Mucosa of rectum (tissue), 2 donors: ENCODE measurements around the gene MED17.

Source experiments
- H3K27ac ChIP-seq, 2 donors: one replicate each; pipeline ENCODE4 v1.7.0; 2013; ENCODE audit warnings: inconsistent platforms in 2 of 2, low read depth in 2 of 2, low read length in 2 of 2
- H3K27me3 ChIP-seq, 2 donors: one replicate each; pipeline ENCODE4 v1.7.0; 2013; ENCODE audit warnings: low read length in 2 of 2; ENCODE audit not compliant: control insufficient read depth in 2 of 2, insufficient read depth in 2 of 2
- H3K36me3 ChIP-seq, 2 donors: one replicate each; pipeline ENCODE4 v1.7.0; 2013; ENCODE audit warnings: low read length in 2 of 2; ENCODE audit not compliant: control insufficient read depth in 2 of 2, insufficient read depth in 2 of 2
- H3K4me1 ChIP-seq, 2 donors: one replicate each; pipeline ENCODE4 v1.7.0; 2013; ENCODE audit warnings: low read length in 2 of 2, mild to moderate bottlenecking in 1 of 2; ENCODE audit not compliant: control insufficient read depth in 2 of 2, insufficient read depth in 2 of 2
- H3K4me3 ChIP-seq, 2 donors: one replicate each; pipeline ENCODE4 v1.7.0; 2013; ENCODE audit warnings: low read length in 2 of 2
- H3K9ac ChIP-seq, 2 donors: one replicate each; pipeline ENCODE4 v1.7.0; 2013; ENCODE audit warnings: low read length in 2 of 2, low read depth in 1 of 2, mild to moderate bottlenecking in 1 of 2
- H3K9me3 ChIP-seq, 2 donors: one replicate each; pipeline ENCODE4 v1.7.0; 2013; ENCODE audit warnings: low read length in 2 of 2; ENCODE audit not compliant: control insufficient read depth in 2 of 2
- donor health status: healthy.
- donor health status: Normal muscosa, but diverticular disease.

Gene MED17

GRCh38 chr11:93807980-93808379 is 23.9 kb downstream of the MED17 start:
- no peaks in the 10 kb centered on the region for H3K4me1 ChIP-seq
- no peak overlapping the region for H3K4me3 ChIP-seq
- H3K36me3 ChIP-seq: peaks cover 70 to 77% of the 10 kb centered on the region in 2 donors
- no peaks in the 10 kb centered on the region for H3K9me3 ChIP-seq
- H3K9ac ChIP-seq: no peak overlapping the region
- H3K27me3 ChIP-seq: no peaks in the 10 kb centered on the region
- no peak overlapping the region for H3K27ac ChIP-seq

DNA sequence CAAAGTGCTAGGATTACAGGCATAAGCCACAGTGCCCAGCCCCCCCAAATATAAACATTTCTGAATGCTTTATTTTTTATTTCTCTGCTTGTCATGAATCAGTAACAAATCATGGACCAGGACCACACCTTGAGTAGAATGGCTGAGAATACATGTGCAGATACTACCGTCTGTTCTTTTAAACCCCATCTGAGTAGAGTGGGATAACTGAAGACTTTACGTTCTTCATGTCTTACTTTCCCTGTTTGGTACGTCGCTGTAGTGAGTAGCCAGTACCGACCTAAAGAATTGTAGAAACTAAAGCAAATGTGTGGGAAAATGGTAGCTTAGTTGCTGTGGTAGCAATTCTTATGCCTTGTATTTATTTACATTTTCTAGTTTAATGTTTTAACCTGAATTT is 29.9 kb downstream of the MED17 start:
- Histone ChIP-seq H3K4me1 (no peaks in the 10 kb centered on the region), H3K27me3 (no peaks in the 10 kb centered on the region), H3K36me3 (peaks cover 37 to 50% of the 10 kb centered on the region in 2 donors), H3K4me3 (no peak overlapping the region), H3K27ac (no peak overlapping the region), H3K9ac (no peak overlapping the region), H3K9me3 (no peaks in the 10 kb centered on the region)

GRCh38 chr11:93814966-93815633 is 31.0 kb downstream of the MED17 start:
- Histone ChIP-seq H3K27me3 (no peaks in the 10 kb centered on the region), H3K9ac (no peak overlapping the region), H3K27ac (no peak overlapping the region), H3K4me3 (no peak overlapping the region), H3K9me3 (no peaks in the 10 kb centered on the region), H3K4me1 (no peaks in the 10 kb centered on the region), H3K36me3 (peaks cover 28 to 42% of the 10 kb centered on the region in 2 donors)

- Histone ChIP-seq H3K9ac (no peak overlapping the region), H3K4me3 (no peak overlapping the region), H3K4me1 (no peaks in the 10 kb centered on the region), H3K27ac (no peak overlapping the region), H3K9me3 (no peaks in the 10 kb centered on the region), H3K36me3 (peaks cover 8 to 21% of the 10 kb centered on the region in 2 donors), H3K27me3 (no peaks in the 10 kb centered on the region)
Observed at GRCh38 chr11:93817426-93818348, 33.6 kb downstream of the MED17 start.

- no peaks in the 10 kb centered on the region for H3K27me3 ChIP-seq
- peaks cover 0 to 4% of the 10 kb centered on the region in 2 donors for H3K36me3 ChIP-seq
- H3K4me3 ChIP-seq: no peak overlapping the region
- H3K9ac ChIP-seq: no peak overlapping the region
- no peaks in the 10 kb centered on the region for H3K9me3 ChIP-seq
- no peaks in the 10 kb centered on the region for H3K4me1 ChIP-seq
- no peak overlapping the region for H3K27ac ChIP-seq
Observed at GRCh38 chr11:93819966-93820695, 36.0 kb downstream of the MED17 start.

GRCh38 chr11:93820847-93821246 is 36.8 kb downstream of the MED17 start:
- no peak overlapping the region for H3K9ac ChIP-seq
- no peak overlapping the region for H3K4me3 ChIP-seq
- H3K27ac ChIP-seq: no peak overlapping the region
- H3K36me3 ChIP-seq: peaks cover 0 to 4% of the 10 kb centered on the region in 2 donors
- H3K4me1 ChIP-seq: no peaks in the 10 kb centered on the region
- H3K9me3 ChIP-seq: no peaks in the 10 kb centered on the region
- no peaks in the 10 kb centered on the region for H3K27me3 ChIP-seq

GRCh38 chr11:93821617-93822016 is 37.5 kb downstream of the MED17 start:
- Histone ChIP-seq H3K4me3 (no peak overlapping the region), H3K9ac (no peak overlapping the region), H3K4me1 (no peaks in the 10 kb centered on the region), H3K27ac (no peak overlapping the region), H3K27me3 (no peaks in the 10 kb centered on the region), H3K36me3 (peaks cover 0 to 4% of the 10 kb centered on the region in 2 donors), H3K9me3 (no peaks in the 10 kb centered on the region)

- H3K27ac ChIP-seq: no peak overlapping the region
- H3K9me3 ChIP-seq: no peaks in the 10 kb centered on the region
- peaks cover 0 to 4% of the 10 kb centered on the region in 2 donors for H3K36me3 ChIP-seq
- no peak overlapping the region for H3K4me3 ChIP-seq
- no peaks in the 10 kb centered on the region for H3K27me3 ChIP-seq
- H3K9ac ChIP-seq: no peak overlapping the region
- H3K4me1 ChIP-seq: no peaks in the 10 kb centered on the region
Observed at GRCh38 chr11:93822359-93822758, 38.3 kb downstream of the MED17 start.

GRCh38 chr11:93823210-93823609 is 39.1 kb downstream of the MED17 start:
- no peak overlapping the region for H3K4me3 ChIP-seq
- H3K36me3 ChIP-seq: peaks cover 0 to 4% of the 10 kb centered on the region in 2 donors
- H3K27me3 ChIP-seq: no peaks in the 10 kb centered on the region
- no peak overlapping the region for H3K9ac ChIP-seq
- H3K9me3 ChIP-seq: no peaks in the 10 kb centered on the region
- H3K27ac ChIP-seq: no peak overlapping the region
- no peaks in the 10 kb centered on the region for H3K4me1 ChIP-seq

- Histone ChIP-seq H3K36me3 (no peaks in the 10 kb centered on the region), H3K4me1 (peaks cover 0 to 15% of the 10 kb centered on the region in 2 donors)
Observed at GRCh38 chr11:93827363-93827762, 43.3 kb downstream of the MED17 start.

More at GRCh38 chr11:93827363-93827762, 43.3 kb downstream of the MED17 start:
- Histone ChIP-seq H3K9ac (no peak overlapping the region), H3K27me3 (no peaks in the 10 kb centered on the region), H3K27ac (no peak overlapping the region), H3K4me3 (no peak overlapping the region), H3K9me3 (no peaks in the 10 kb centered on the region)
